Measurements from ENCODE around the gene GUCY1A2. TPM values are rescaled to one million over a fixed set of nuclear protein-coding genes. Genes with fewer than 3 reads are reported as not detected.

Gene GUCY1A2
- total RNA-seq, 1 experiment from 2014 or later = not detected

- Mint-ChIP-seq H3K27ac (ENCODE audit: unreplicated experiment) (no peak overlapping the region), H3K9me3 (ENCODE audit: unreplicated experiment) (no peaks in the 10 kb centered on the region), H3K36me3 (ENCODE audit: insufficient read depth, unreplicated experiment) (no peaks in the 10 kb centered on the region), H3K4me1 (ENCODE audit: low read depth, unreplicated experiment) (no peaks in the 10 kb centered on the region), H3K4me3 (ENCODE audit: unreplicated experiment) (no peak overlapping the region), H3K27me3 (ENCODE audit: insufficient read depth, unreplicated experiment) (no peaks in the 10 kb centered on the region)
- DNase-seq = no peak
- Histone ChIP-seq H3K4me1 (peaks cover 5% of the 10 kb centered on the region), H3K27me3 (replicated peaks; ENCODE audit: control insufficient read depth, insufficient read depth, low read length) (no peaks in the 10 kb centered on the region), H3K36me3 (ENCODE audit: control insufficient read depth, insufficient read depth, low read length) (no peaks in the 10 kb centered on the region), H3K9me3 (no peaks in the 10 kb centered on the region), H3K4me3 (ENCODE audit: low read depth, low read length) (no peak overlapping the region)
- TF ChIP-seq, protein P1, sequence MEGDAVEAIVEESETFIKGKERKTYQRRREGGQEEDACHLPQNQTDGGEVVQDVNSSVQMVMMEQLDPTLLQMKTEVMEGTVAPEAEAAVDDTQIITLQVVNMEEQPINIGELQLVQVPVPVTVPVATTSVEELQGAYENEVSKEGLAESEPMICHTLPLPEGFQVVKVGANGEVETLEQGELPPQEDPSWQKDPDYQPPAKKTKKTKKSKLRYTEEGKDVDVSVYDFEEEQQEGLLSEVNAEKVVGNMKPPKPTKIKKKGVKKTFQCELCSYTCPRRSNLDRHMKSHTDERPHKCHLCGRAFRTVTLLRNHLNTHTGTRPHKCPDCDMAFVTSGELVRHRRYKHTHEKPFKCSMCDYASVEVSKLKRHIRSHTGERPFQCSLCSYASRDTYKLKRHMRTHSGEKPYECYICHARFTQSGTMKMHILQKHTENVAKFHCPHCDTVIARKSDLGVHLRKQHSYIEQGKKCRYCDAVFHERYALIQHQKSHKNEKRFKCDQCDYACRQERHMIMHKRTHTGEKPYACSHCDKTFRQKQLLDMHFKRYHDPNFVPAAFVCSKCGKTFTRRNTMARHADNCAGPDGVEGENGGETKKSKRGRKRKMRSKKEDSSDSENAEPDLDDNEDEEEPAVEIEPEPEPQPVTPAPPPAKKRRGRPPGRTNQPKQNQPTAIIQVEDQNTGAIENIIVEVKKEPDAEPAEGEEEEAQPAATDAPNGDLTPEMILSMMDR (IDR thresholded peaks at IDR 0.05; ENCODE audit: insufficient read depth in 1 of 2, low read depth in 1 of 2, low read length in 1 of 2, severe bottlenecking in 1 of 2, unreplicated experiment in 1 of 2) = no peak
- BruUV-seq (replicated peaks) = no TSS peak
- intact Hi-C loops (cut with micrococcal nuclease; ENCODE audit: unreplicated experiment) = no loop called here
- POLR2A ChIA-PET = no interaction called here
- CTCF ChIA-PET = no interaction called here
These were observed 79.1 kb downstream of the GUCY1A2 start for GRCh38 chr11:106939157-106939556.

DNA sequence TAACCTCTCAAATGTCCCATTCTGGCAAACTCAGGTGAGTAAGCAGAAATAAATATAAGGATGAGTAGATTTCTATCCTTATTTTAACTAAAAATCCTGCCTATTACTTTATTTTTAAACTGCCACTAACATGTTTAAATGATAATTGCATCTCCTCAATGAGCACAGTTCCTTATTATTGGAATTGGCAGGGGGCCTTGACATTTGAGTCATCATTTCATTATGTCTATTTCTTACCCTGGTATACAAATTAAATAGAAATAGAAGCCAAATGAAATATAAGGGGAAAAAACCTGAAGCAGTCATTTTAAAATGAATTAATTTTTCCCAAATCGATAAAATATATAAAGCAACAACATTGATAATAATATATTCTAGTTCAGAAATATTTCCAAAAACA lies 81.2 kb downstream of the GUCY1A2 start:
- BruUV-seq (replicated peaks) = no TSS peak
- intact Hi-C loops (cut with micrococcal nuclease; ENCODE audit: unreplicated experiment) = no loop called here

GRCh38 chr11:106925245-106925644 lies 93.0 kb downstream of the GUCY1A2 start:
- TF ChIP-seq, protein P1 (IDR thresholded peaks at IDR 0.05; ENCODE audit: insufficient read depth in 1 of 2, low read depth in 1 of 2, low read length in 1 of 2, severe bottlenecking in 1 of 2, unreplicated experiment in 1 of 2) = no peak
- intact Hi-C loops (cut with micrococcal nuclease; ENCODE audit: unreplicated experiment) = no loop called here
- ChIA-PET CTCF (no interaction called here), POLR2A (no interaction called here)
- Histone ChIP-seq H3K4me3 (ENCODE audit: low read depth, low read length) (no peak overlapping the region), H3K4me1 (no peaks in the 10 kb centered on the region), H3K9me3 (no peaks in the 10 kb centered on the region), H3K27me3 (replicated peaks; ENCODE audit: control insufficient read depth, insufficient read depth, low read length) (no peaks in the 10 kb centered on the region), H3K36me3 (ENCODE audit: control insufficient read depth, insufficient read depth, low read length) (no peaks in the 10 kb centered on the region)
- no peak overlapping the region for H3K4me3 Mint-ChIP-seq (ENCODE audit: unreplicated experiment)
- H3K27ac Mint-ChIP-seq (ENCODE audit: unreplicated experiment) = no peak overlapping the region
- H3K4me1 Mint-ChIP-seq (ENCODE audit: low read depth, unreplicated experiment) = no peaks in the 10 kb centered on the region
- no TSS peak for BruUV-seq (replicated peaks)
- no peak for DNase-seq
- H3K27me3 Mint-ChIP-seq (ENCODE audit: insufficient read depth, unreplicated experiment) = no peaks in the 10 kb centered on the region
- H3K36me3 Mint-ChIP-seq (ENCODE audit: insufficient read depth, unreplicated experiment) = no peaks in the 10 kb centered on the region
- H3K9me3 Mint-ChIP-seq (ENCODE audit: unreplicated experiment) = no peaks in the 10 kb centered on the region

More for the DNA sequence above, 81.2 kb downstream of the GUCY1A2 start:
- H3K27me3 ChIP-seq (replicated peaks; ENCODE audit: control insufficient read depth, insufficient read depth, low read length) = no peaks in the 10 kb centered on the region
- Mint-ChIP-seq H3K4me3 (ENCODE audit: unreplicated experiment) (no peak overlapping the region), H3K4me1 (ENCODE audit: low read depth, unreplicated experiment) (no peaks in the 10 kb centered on the region), H3K27ac (ENCODE audit: unreplicated experiment) (no peak overlapping the region), H3K36me3 (ENCODE audit: insufficient read depth, unreplicated experiment) (no peaks in the 10 kb centered on the region), H3K9me3 (ENCODE audit: unreplicated experiment) (no peaks in the 10 kb centered on the region), H3K27me3 (ENCODE audit: insufficient read depth, unreplicated experiment) (no peaks in the 10 kb centered on the region)
- H3K4me1 ChIP-seq = peaks cover 5% of the 10 kb centered on the region
- TF ChIP-seq, protein P1 (IDR thresholded peaks at IDR 0.05; ENCODE audit: insufficient read depth in 1 of 2, low read depth in 1 of 2, low read length in 1 of 2, severe bottlenecking in 1 of 2, unreplicated experiment in 1 of 2) = no peak
- H3K36me3 ChIP-seq (ENCODE audit: control insufficient read depth, insufficient read depth, low read length) = no peaks in the 10 kb centered on the region
- CTCF ChIA-PET = no interaction called here
- H3K4me3 ChIP-seq (ENCODE audit: low read depth, low read length) = no peak overlapping the region
- no peak for DNase-seq
- POLR2A ChIA-PET = no interaction called here
- H3K9me3 ChIP-seq = no peaks in the 10 kb centered on the region
